Keratinocyte (primary cell): ENCODE data around the gene RPH3AL. TPM values are rescaled to one million over a fixed set of nuclear protein-coding genes. Genes with fewer than 3 reads are reported as not detected.

Experiments
- DNase-seq: peaks from one replicate; pipeline ENCODE4 v3.0.0-alpha.2; 2011; ENCODE audit warnings: low read depth, missing footprints, low spot score
- FAIRE-seq: peaks from 2 replicates; lab custom pipeline; 2011; peaks lifted over from hg19 to GRCh38; lab: Jason Lieb, UNC
- H2AFZ ChIP-seq: 2 replicates; pipeline ENCODE4 v1.6.0; 2012; ENCODE audit warnings: low read length, control low read depth, inconsistent platforms; ENCODE audit not compliant: control insufficient read depth
- H3K27ac ChIP-seq: 2 replicates; pipeline ENCODE4 v1.5.1; 2011; ENCODE audit warnings: low read length; ENCODE audit not compliant: control insufficient read depth, insufficient read depth
- H3K27me3 ChIP-seq: 3 replicates; pipeline ENCODE4 v1.6.0; 2011; ENCODE audit warnings: low read length; ENCODE audit not compliant: control insufficient read depth, insufficient read depth; ENCODE audit errors: extremely low read depth
- H3K36me3 ChIP-seq, 2 experiments: 2 replicates in 1 of 2; 3 replicates in 1 of 2; pipeline ENCODE4 v1.5.1; 2011; ENCODE audit warnings: low read length in 2 of 2, mild to moderate bottlenecking in 1 of 2; ENCODE audit not compliant: control insufficient read depth in 2 of 2, insufficient read depth in 2 of 2; ENCODE audit errors: extremely low read depth in 1 of 2
- H3K4me1 ChIP-seq: 3 replicates; pipeline ENCODE4 v1.5.1; 2011; ENCODE audit warnings: low read length; ENCODE audit not compliant: control insufficient read depth, insufficient read depth; ENCODE audit errors: extremely low read depth
- H3K4me2 ChIP-seq: 3 replicates; pipeline ENCODE4 v1.6.0; 2011; ENCODE audit warnings: low read depth, low read length; ENCODE audit not compliant: control insufficient read depth, insufficient read depth; ENCODE audit errors: extremely low read depth
- H3K4me3 ChIP-seq, 3 experiments: fragments of 200-600 bp in 1 of 3; sonication (generic) in 1 of 3; 2 replicates in 2 of 3; 3 replicates in 1 of 3; pipeline ENCODE4 v1.5.1; 2011 to 2016; ENCODE audit warnings: low read length in 3 of 3, mild to moderate bottlenecking in 3 of 3, control low read depth in 2 of 3, inconsistent platforms in 1 of 3, low read depth in 1 of 3, mixed read lengths in 1 of 3, mixed run types in 1 of 3, moderate library complexity in 1 of 3; ENCODE audit not compliant: control insufficient read depth in 2 of 3, insufficient read depth in 2 of 3; ENCODE audit errors: extremely low read depth in 1 of 3
- H3K79me2 ChIP-seq: 2 replicates; pipeline ENCODE4 v1.6.0; 2012; ENCODE audit warnings: low read length; ENCODE audit not compliant: control insufficient read depth, insufficient read depth
- H3K9ac ChIP-seq: 3 replicates; pipeline ENCODE4 v1.6.0; 2011; ENCODE audit warnings: low read length; ENCODE audit not compliant: control insufficient read depth, insufficient read depth; ENCODE audit errors: extremely low read depth
- H3K9me1 ChIP-seq: 3 replicates; pipeline ENCODE4 v1.6.0; 2011; ENCODE audit warnings: low read length; ENCODE audit not compliant: control insufficient read depth, insufficient read depth; ENCODE audit errors: extremely low read depth
- H3K9me3 ChIP-seq: 2 replicates; pipeline ENCODE4 v1.5.1; 2012; ENCODE audit warnings: low read depth, low read length; ENCODE audit not compliant: control insufficient read depth
- H4K20me1 ChIP-seq: 3 replicates; pipeline ENCODE4 v1.6.0; 2011; ENCODE audit warnings: low read length; ENCODE audit not compliant: control insufficient read depth, insufficient read depth; ENCODE audit errors: extremely low read depth
- CTCF ChIP-seq, 3 experiments: IDR thresholded peaks in 1 of 3; conservative IDR thresholded peaks in 1 of 3; optimal IDR thresholded peaks in 1 of 3; 2 replicates in 2 of 3; 3 replicates in 1 of 3; pipeline versions ENCODE3 to v1.5.1; 2011; ENCODE audit warnings: low read length in 3 of 3, mild to moderate bottlenecking in 3 of 3, moderate library complexity in 2 of 3, control low read depth in 1 of 3, inconsistent platforms in 1 of 3; ENCODE audit not compliant: insufficient read depth in 2 of 3; ENCODE audit errors: extremely low read depth in 1 of 3
- EZH2 ChIP-seq: IDR thresholded peaks from one replicate; pipeline ENCODE4 v1.6.1; 2012; ENCODE audit warnings: inconsistent platforms, mild to moderate bottlenecking, low read length, moderate library complexity
- dilution Hi-C: fragments of 300-500 bp; cut with MboI; formaldehyde crosslinking; loops from one replicate; pipeline ENCODE4 v1.7.0; 2020; ENCODE audit warnings: low sequenced_read_pairs; ENCODE audit not compliant: extremely low pct_ligation_motif_present
- polyA plus RNA-seq, 5 experiments: library from polyadenylated mRNA; depleted of rRNA in 3 of 5; stranded (reverse) in 3 of 5; stranded (forward) in 1 of 5; unstranded in 1 of 5; fragments of >200 nt; gene quantifications; 1 replicate in 1 of 5; 2 replicates in 3 of 5; 3 replicates in 1 of 5; pipeline versions ENCODE4 v1.2.1 to v1.2.3, GENCODE V29; 2011 to 2012; ENCODE audit warnings: missing spikeins in 2 of 5, low read depth in 1 of 5, low replicate concordance in 1 of 5

RPH3AL gene
- polyA plus RNA-seq, 1 donor (not counting 4 experiments of a cell fraction or from before 2014, with no cell fraction given) = 0.31 TPM

- dilution Hi-C loops = no loop called here
- no peaks in the 10 kb centered on the region for H3K4me1 ChIP-seq
- TF ChIP-seq EZH2 (no peak), CTCF (optimal IDR thresholded peaks at IDR 0.05 in 1 of 3, IDR thresholded peaks at IDR 0.05 in 1 of 3, conservative IDR thresholded peaks at IDR 0.05 in 1 of 3; ENCODE audit: extremely low read depth in 1 of 3, insufficient read depth in 2 of 3, low read length in 3 of 3) (no peak)
- FAIRE-seq (no peak), DNase-seq (no peak)
- no peaks in the 10 kb centered on the region for H3K36me3 ChIP-seq
- no peaks in the 10 kb centered on the region for H4K20me1 ChIP-seq
- H3K27me3 ChIP-seq = no peaks in the 10 kb centered on the region
- H3K9ac ChIP-seq = no peak overlapping the region
- no peaks in the 10 kb centered on the region for H3K79me2 ChIP-seq
- no peak overlapping the region for H2AFZ ChIP-seq
- H3K4me3 ChIP-seq = no peak overlapping the region
- no peaks in the 10 kb centered on the region for H3K9me1 ChIP-seq
- H3K9me3 ChIP-seq = no peaks in the 10 kb centered on the region
- no peak overlapping the region for H3K27ac ChIP-seq
- H3K4me2 ChIP-seq = no peak overlapping the region
These were observed 101.9 kb downstream of the RPH3AL start for GRCh38 chr17:250487-251300.

DNA sequence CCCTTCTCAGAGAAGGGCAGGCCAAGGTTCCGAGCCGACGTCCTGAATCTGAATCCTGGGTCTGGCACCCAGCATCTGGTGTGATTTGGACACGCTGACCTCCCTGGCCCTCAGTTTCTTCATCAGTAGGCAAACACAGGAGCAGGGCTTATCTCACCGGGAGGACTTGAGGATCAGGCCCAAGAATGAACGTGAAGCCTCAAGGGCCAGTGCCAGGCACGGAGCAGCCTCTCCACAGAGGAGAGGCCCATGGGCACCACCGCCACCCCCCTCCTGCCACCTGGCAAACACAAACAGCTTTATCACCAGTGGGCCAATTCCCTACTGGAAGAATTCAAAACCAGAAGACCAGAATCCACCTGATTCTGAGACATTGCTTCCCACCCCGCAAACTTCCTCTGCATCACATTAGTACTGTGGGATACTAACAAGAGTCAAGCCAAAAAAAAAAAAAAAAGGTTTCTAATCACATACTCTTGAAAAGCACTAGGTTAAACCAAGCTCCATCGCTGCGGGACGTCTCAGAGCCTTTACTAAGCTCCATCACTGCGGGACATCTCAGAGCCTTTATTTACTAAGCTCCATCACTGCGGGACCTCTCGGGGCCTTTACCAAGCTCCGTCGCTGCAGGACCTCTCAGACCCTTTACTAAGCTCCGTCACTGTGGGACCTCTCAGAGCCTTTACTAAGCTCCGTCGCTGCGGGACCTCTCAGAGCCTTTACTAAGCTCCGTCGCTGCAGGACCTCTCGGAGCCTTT, 103.2 kb downstream of the RPH3AL start:
- no peak overlapping the region for H3K4me3 ChIP-seq
- no peaks in the 10 kb centered on the region for H3K36me3 ChIP-seq
- TF ChIP-seq CTCF (optimal IDR thresholded peaks at IDR 0.05 in 1 of 3, IDR thresholded peaks at IDR 0.05 in 1 of 3, conservative IDR thresholded peaks at IDR 0.05 in 1 of 3; ENCODE audit: extremely low read depth in 1 of 3, insufficient read depth in 2 of 3, low read length in 3 of 3) (no peak), EZH2 (no peak)
- H3K9me3 ChIP-seq = peaks cover 3% of the 10 kb centered on the region
- H2AFZ ChIP-seq = no peak overlapping the region
- no peak overlapping the region for H3K27ac ChIP-seq
- no peaks in the 10 kb centered on the region for H3K79me2 ChIP-seq
- FAIRE-seq = no peak
- H3K27me3 ChIP-seq = no peaks in the 10 kb centered on the region
- no peak overlapping the region for H3K9ac ChIP-seq
- no peaks in the 10 kb centered on the region for H3K9me1 ChIP-seq
- H4K20me1 ChIP-seq = no peaks in the 10 kb centered on the region
- dilution Hi-C loops = no loop called here
- H3K4me1 ChIP-seq = no peaks in the 10 kb centered on the region
- no peak overlapping the region for H3K4me2 ChIP-seq
- no peak for DNase-seq
